K562 (cell line): ENCODE measurements around the gene SNRNP40. TPM values are rescaled to one million over a fixed set of nuclear protein-coding genes. Genes with fewer than 3 reads are reported as not detected.

ENCODE experiments used
- ATAC-seq: fragments of 200-7000 bp; cut with Tn5 transposase; 3 replicates; pipeline ENCODE4 v1.9.1; 2020; ENCODE audit warnings: moderate library complexity
- BruUV-seq: library from RNA; stranded (reverse); fragments of 400-500 nt; replicated peaks from 2 replicates; lab custom pipeline; 2021; lab: Mats Ljungman, UMichigan
- CTCF ChIA-PET: fragments of 300-600 bp; formaldehyde crosslinking; extraction: SDS; loops from one replicate; lab custom pipeline; 2021; ENCODE audit warnings: low intra/inter-chr PET ratio; lab: Yijun Ruan, JAX
- POLR2A ChIA-PET: fragments of 300-600, 350-650 bp; sonication (Branson Sonifier 250); formaldehyde crosslinking; extraction: SDS; loops from one replicate; lab custom pipeline; 2021; ENCODE audit warnings: antibody characterized with exemption, inconsistent platforms; lab: Yijun Ruan, JAX
- DNase-seq, 4 experiments: peaks; one replicate each; pipeline versions ENCODE4 v3.0.0 to v3.0.0-alpha.2; 2011 to 2018; ENCODE audit warnings: low spot score in 3 of 4, mixed read lengths in 3 of 4; ENCODE audit errors: extremely low read depth in 1 of 4
- FAIRE-seq: peaks from 2 replicates; lab custom pipeline; 2011; peaks lifted over from hg19 to GRCh38; lab: Jason Lieb, UNC
- H2AFZ ChIP-seq: 2 replicates; pipeline ENCODE4 v1.6.0; 2011; ENCODE audit warnings: low read depth, low read length, control low read depth, inconsistent platforms
- H3K27ac ChIP-seq: fragments of 200-600 bp; 3 replicates; pipeline ENCODE4 v1.8.0; 2011; ENCODE audit warnings: low read depth, mild to moderate bottlenecking, control low read depth, inconsistent platforms, low read length, moderate library complexity, mixed read lengths; ENCODE audit errors: extremely low read depth
- H3K27me3 ChIP-seq, 2 experiments: fragments of 300-600 bp in 1 of 2; 2 replicates in 1 of 2; 3 replicates in 1 of 2; pipeline versions ENCODE4 v1.6.0 to v1.8.0; 2011; ENCODE audit warnings: inconsistent platforms in 2 of 2, low read length in 2 of 2, mild to moderate bottlenecking in 1 of 2, mixed read lengths in 1 of 2, moderate library complexity in 1 of 2; ENCODE audit not compliant: control insufficient read depth in 2 of 2, insufficient read depth in 2 of 2
- H3K36me3 ChIP-seq: fragments of 300-600 bp; 3 replicates; pipeline ENCODE4 v1.8.0; 2011; ENCODE audit warnings: mild to moderate bottlenecking, low read length, inconsistent platforms; ENCODE audit not compliant: control insufficient read depth, insufficient read depth
- H3K4me1 ChIP-seq, 2 experiments: fragments of 200-600 bp in 1 of 2; replicated peaks in 1 of 2; 2 replicates in 1 of 2; 3 replicates in 1 of 2; pipeline versions ENCODE4 v1.5.1 to v1.8.0; 2011; ENCODE audit warnings: inconsistent platforms in 2 of 2, low read length in 2 of 2, mild to moderate bottlenecking in 1 of 2, mixed read lengths in 1 of 2, moderate library complexity in 1 of 2; ENCODE audit not compliant: control insufficient read depth in 2 of 2, insufficient read depth in 2 of 2
- H3K4me2 ChIP-seq: 2 replicates; pipeline ENCODE4 v1.6.1; 2011; ENCODE audit warnings: low read length, control low read depth, inconsistent platforms, mixed read lengths; ENCODE audit not compliant: insufficient read depth
- H3K4me3 ChIP-seq: fragments of 200-600 bp; sonication (generic), shearing (Covaris generic); 2 replicates; pipeline ENCODE4 v1.5.1; 2016; ENCODE audit warnings: control low read depth, inconsistent platforms
- H3K79me2 ChIP-seq: fragments of 200-600 bp; 3 replicates; pipeline ENCODE4 v1.8.0; 2011; ENCODE audit warnings: low read length, inconsistent platforms; ENCODE audit not compliant: control insufficient read depth, insufficient read depth
- H3K9ac ChIP-seq, 2 experiments: 2 replicates each; pipeline versions ENCODE4 v1.6.0 to v1.6.1; 2011; ENCODE audit warnings: low read depth in 2 of 2, low read length in 2 of 2, control low read depth in 1 of 2, inconsistent platforms in 1 of 2, mild to moderate bottlenecking in 1 of 2, mixed read lengths in 1 of 2; ENCODE audit not compliant: insufficient read depth in 1 of 2
- H3K9me1 ChIP-seq: one replicate; pipeline ENCODE4 v1.6.0; 2011; ENCODE audit warnings: inconsistent platforms, mild to moderate bottlenecking, low read length, moderate library complexity; ENCODE audit not compliant: control insufficient read depth, insufficient read depth
- H3K9me3 ChIP-seq: replicated peaks from 2 replicates; pipeline ENCODE4 v1.5.1; 2011; ENCODE audit warnings: low read depth, low read length, inconsistent platforms; ENCODE audit not compliant: control insufficient read depth, insufficient read depth
- H4K20me1 ChIP-seq: replicated peaks from 2 replicates; pipeline ENCODE4 v1.6.1; 2011; ENCODE audit warnings: low read length, inconsistent platforms, mixed read lengths; ENCODE audit not compliant: control insufficient read depth, insufficient read depth
- E4F1 ChIP-seq: fragments of 250-450 bp; sonication (Bioruptor Pico); IDR thresholded peaks from 2 replicates; pipeline ENCODE4 v1.5.0; 2021; ENCODE audit warnings: mild to moderate bottlenecking, borderline replicate concordance
- HINFP ChIP-seq: fragments of 450-650 bp; conservative IDR thresholded peaks from 2 replicates; pipeline ENCODE4 v1.6.1; 2016; ENCODE audit warnings: missing genetic modification characterization, low read depth, mild to moderate bottlenecking, control low read depth, missing compliant biosample characterization
- MEIS2 ChIP-seq: fragments of 450-650 bp; IDR thresholded peaks from 2 replicates; pipeline ENCODE4 v1.6.1; 2014; ENCODE audit warnings: mild to moderate bottlenecking; ENCODE audit not compliant: partially characterized antibody
- PHF20 ChIP-seq: fragments of 450-650 bp; IDR thresholded peaks from 2 replicates; pipeline ENCODE4 v1.6.1; 2018; ENCODE audit not compliant: partially characterized antibody
- PKNOX1 ChIP-seq: fragments of 450-650 bp; IDR thresholded peaks from 2 replicates; pipeline ENCODE4 v1.6.1; 2016
- SMAD3 ChIP-seq: fragments of 450-650 bp; formaldehyde crosslinking; conservative IDR thresholded peaks from 2 replicates; pipeline ENCODE4 v1.4.0; 2020; ENCODE audit warnings: mild to moderate bottlenecking
- TOE1 ChIP-seq, 2 experiments: fragments of 450-650 bp in 1 of 2; sonication (generic) in 1 of 2; formaldehyde crosslinking in 1 of 2; IDR thresholded peaks; 2 replicates each; pipeline versions ENCODE4 v1.7.1 to v1.8.0; 2016 to 2022; ENCODE audit warnings: borderline replicate concordance in 2 of 2, mild to moderate bottlenecking in 2 of 2, antibody characterized with exemption in 1 of 2, inconsistent platforms in 1 of 2, low read depth in 1 of 2, missing genetic modification reagents in 1 of 2, moderate library complexity in 1 of 2
- ZNF143 ChIP-seq: sonication (generic); formaldehyde crosslinking; IDR thresholded peaks from 2 replicates; pipeline ENCODE4 v1.9.0; 2022; ENCODE audit warnings: mild to moderate bottlenecking, missing genetic modification reagents
- ZNF644 ChIP-seq: fragments of 200-800 bp; sonication (Bioruptor generic); IDR thresholded peaks from 2 replicates; pipeline ENCODE4 v1.6.1; 2016; ENCODE audit warnings: low read depth, missing genetic modification characterization, missing compliant biosample characterization
- WGBS: fragments of 100-300 bp; shearing (Covaris generic); methylation state at CpG from one replicate; pipeline ENCODE4 v1.1.6; 2016; ENCODE audit warnings: low coverage, mixed read lengths; ENCODE audit not compliant: insufficient coverage; ENCODE audit errors: missing lambda C conversion rate; 5-methylcytosine and 5-hydroxymethylcytosine counted together
- in situ Hi-C: fragments of 300-500 bp; cut with MboI; formaldehyde crosslinking; loops from 4 replicates; pipeline ENCODE4 v1.15.0; 2018; ENCODE audit warnings: inconsistent platforms, mixed read lengths
- intact Hi-C: fragments of 100-400 bp; cut with micrococcal nuclease; formaldehyde crosslinking; loops from 2 replicates; pipeline ENCODE4 v1.14.2; 2022
- polyA plus RNA-seq, 8 experiments: library from polyadenylated mRNA; depleted of rRNA in 4 of 8; stranded (reverse) in 5 of 8; unstranded in 3 of 8; fragments of >200 nt; fragmentation: Nextera tagmentation in 2 of 8; fragmentation: Illumina TruSeq in 1 of 8; extraction: Ambion mirVana in 2 of 8; extraction: Trizol in 1 of 8; gene quantifications; 2 replicates each; pipeline versions ENCODE4 v1.2.1 to v1.2.3, GENCODE V29; 2011 to 2014; ENCODE audit warnings: inconsistent platforms in 1 of 8, missing spikeins in 1 of 8
- total RNA-seq, 7 experiments: library from RNA; depleted of rRNA in 6 of 7; stranded (reverse); fragments of >200 nt in 6 of 7; fragmentation: Illumina TruSeq in 2 of 7; extraction: Trizol in 2 of 7; gene quantifications; 2 replicates each; pipeline versions ENCODE4 v1.2.1 to v1.2.3, GENCODE V29; 2011 to 2021; ENCODE audit warnings: low replicate concordance in 1 of 7

The SNRNP40 gene
- total and polyA plus RNA-seq, 9 of the 15 experiments (the other 6 are each of a cell fraction or from before 2014, with no cell fraction given): 48.7 to 278 (median 163) TPM

- Histone ChIP-seq H2AFZ (no peak overlapping the region), H3K27ac (no peak overlapping the region), H3K9me3 (no peaks in the 10 kb centered on the region), H4K20me1 (peaks cover 7% of the 10 kb centered on the region; the same call in 1 of the 2 replicates), H3K9ac (peak overlapping the region in 1 of 2 experiments; percentile 39; a peak in 1 of 4 replicates), H3K4me2 (no peak overlapping the region), H3K4me1 (no peaks in the 10 kb centered on the region; a peak in 1 of 5 replicates), H3K27me3 (peaks cover 43 to 64% of the 10 kb centered on the region in 2 experiments; a peak in 4 of 5 replicates), H3K4me3 (no peak overlapping the region), H3K9me1 (no peaks in the 10 kb centered on the region), H3K79me2 (no peaks in the 10 kb centered on the region), H3K36me3 (no peaks in the 10 kb centered on the region)
- peak; percentile 53; the same call in 1 of the 2 replicates for TF ChIP-seq PKNOX1
- TF ChIP-seq MEIS2: peak; percentile 25
- no peak for TF ChIP-seq ZNF143
- FAIRE-seq (no peak), ATAC-seq (no peak), DNase-seq (no peak)
- no TSS peak for BruUV-seq
- WGBS: 0% methylated on average over 6 of the region's 6 CpGs
- ChIA-PET POLR2A (interaction anchor here (1.1 to 1.2 kb wide), 2 partner anchors 10 to 14 kb away, joined by 3 read pairs; no protein-coding TSS in a partner anchor), CTCF (no interaction called here)
- intact Hi-C loops: no loop called here
- in situ Hi-C loops: no loop called here
These were observed 77.1 kb downstream of the SNRNP40 start for GRCh38 chr1:31219489-31219888.

- DNase-seq: no peak
- BruUV-seq: no TSS peak
- ChIA-PET POLR2A (interaction anchor here (0.9 to 1.6 kb wide), 3 partner anchors 12 to 18 kb away, joined by 3 read pairs; no protein-coding TSS in a partner anchor), CTCF (no interaction called here)
- Histone ChIP-seq H3K4me3 (no peak overlapping the region), H3K9me3 (peaks cover 2% of the 10 kb centered on the region; the same call in 1 of the 2 replicates), H3K9me1 (no peaks in the 10 kb centered on the region), H3K36me3 (no peaks in the 10 kb centered on the region), H3K27ac (no peak overlapping the region), H4K20me1 (peaks cover 7% of the 10 kb centered on the region; the same call in 1 of the 2 replicates), H3K27me3 (peaks cover 36 to 57% of the 10 kb centered on the region in 2 experiments; a peak in 4 of 5 replicates), H3K9ac (0 out of 4 replicates have a peak overlapping the region, but pooled peaks of 1 of the 2 experiments have one; percentile 16), H2AFZ (no peak overlapping the region), H3K4me2 (no peak overlapping the region), H3K4me1 (no peaks in the 10 kb centered on the region; a peak in 1 of 5 replicates), H3K79me2 (no peaks in the 10 kb centered on the region)
- FAIRE-seq: no peak
- peak; percentile 50; the same call in 2 of the 3 replicates for ATAC-seq
- in situ Hi-C loops (no loop called here), intact Hi-C loops (no loop called here)
- 1% methylated on average over 8 of the region's 8 CpGs for WGBS
- TF ChIP-seq E4F1 (CRISPR knock-in tag) (no peak), PHF20 (no peak), TOE1 (IDR thresholded peaks at IDR 0.05; ENCODE audit: borderline replicate concordance) (no peak), TOE1 (CRISPR knock-in tag; IDR thresholded peaks at IDR 0.05; ENCODE audit: borderline replicate concordance, low read depth) (no peak), ZNF644 (tag) (no peak), HINFP (no peak), SMAD3 (CRISPR knock-in tag) (no peak)
These were observed 77.9 kb downstream of the SNRNP40 start for GRCh38 chr1:31218705-31219104.
